Liver (tissue), 3 donors: Measurements from ENCODE around the gene LYST.

Experiments used
- EGR1 ChIP-seq, 2 donors: IDR thresholded peaks; 2 replicates each; pipeline ENCODE4 v1.6.1; 2016 to 2018; ENCODE audit warnings: antibody characterized with exemption in 2 of 2, low read depth in 2 of 2
- JUND ChIP-seq, 2 donors: IDR thresholded peaks; 2 replicates each; pipeline ENCODE4 v1.6.1; 2016; ENCODE audit warnings: antibody characterized with exemption in 2 of 2
- SP1 ChIP-seq: IDR thresholded peaks from 2 replicates; pipeline ENCODE4 v1.6.1; 2018; ENCODE audit warnings: antibody characterized with exemption, mild to moderate bottlenecking
- TAF1 ChIP-seq: conservative IDR thresholded peaks from 2 replicates; pipeline ENCODE4 v1.6.1; 2016; ENCODE audit warnings: antibody characterized with exemption, mild to moderate bottlenecking
- YY1 ChIP-seq: IDR thresholded peaks from 2 replicates; pipeline ENCODE4 v1.6.1; 2016; ENCODE audit warnings: antibody characterized with exemption, mild to moderate bottlenecking
- TF ChIP-seq, protein P1 (sequence below): fragments of 150-350 bp; IDR thresholded peaks from 2 replicates; pipeline ENCODE4 v1.5.1; 2017; ENCODE audit warnings: improper control_type of control experiment, low read depth, low read length; ENCODE audit not compliant: missing input control
- TF ChIP-seq, protein P2 (sequence below): IDR thresholded peaks from 2 replicates; pipeline ENCODE4 v1.6.1; 2016; ENCODE audit warnings: antibody characterized with exemption
- TF ChIP-seq, protein P3 (sequence below): IDR thresholded peaks from 2 replicates; pipeline ENCODE4 v1.6.1; 2016; ENCODE audit warnings: antibody characterized with exemption, mild to moderate bottlenecking
- donor health status: healthy.
- donor health status: healthy.

DNA sequence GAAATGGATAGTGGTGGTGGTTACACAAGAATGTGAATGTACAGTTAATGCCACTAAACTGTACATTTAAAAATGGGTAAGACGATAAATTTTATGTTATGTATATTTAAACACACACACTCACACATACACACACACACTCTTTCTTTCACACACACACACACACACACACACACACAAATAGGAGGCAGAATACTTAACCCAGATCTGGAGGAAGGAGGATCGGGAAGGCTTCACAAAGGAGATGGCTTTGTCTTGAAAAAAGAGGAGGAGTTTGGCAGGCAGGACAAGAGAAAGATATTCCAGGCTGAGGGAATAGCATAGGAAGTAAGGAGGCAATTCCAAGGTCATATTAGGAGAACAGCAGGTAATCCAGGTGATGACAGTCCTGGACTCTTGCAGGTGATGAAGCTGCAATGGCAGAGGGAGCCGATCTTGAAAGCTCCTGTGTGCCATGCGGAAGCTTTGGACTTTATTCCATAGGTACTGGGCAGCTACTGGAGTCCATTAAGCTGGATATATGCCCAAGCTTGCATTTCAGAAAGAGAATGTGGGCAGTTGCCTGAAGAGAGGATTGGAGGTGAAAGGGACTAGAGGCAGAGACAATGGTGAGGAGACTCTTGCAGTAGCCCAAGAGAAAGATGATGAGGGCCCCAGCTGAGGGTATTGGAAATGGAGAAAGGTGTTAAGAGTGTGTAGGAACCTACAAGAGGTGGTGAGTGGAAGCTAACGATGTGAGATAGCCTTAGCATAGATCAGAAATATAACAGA lies 15.4 kb upstream of the LYST start:
- TF ChIP-seq, protein P1, sequence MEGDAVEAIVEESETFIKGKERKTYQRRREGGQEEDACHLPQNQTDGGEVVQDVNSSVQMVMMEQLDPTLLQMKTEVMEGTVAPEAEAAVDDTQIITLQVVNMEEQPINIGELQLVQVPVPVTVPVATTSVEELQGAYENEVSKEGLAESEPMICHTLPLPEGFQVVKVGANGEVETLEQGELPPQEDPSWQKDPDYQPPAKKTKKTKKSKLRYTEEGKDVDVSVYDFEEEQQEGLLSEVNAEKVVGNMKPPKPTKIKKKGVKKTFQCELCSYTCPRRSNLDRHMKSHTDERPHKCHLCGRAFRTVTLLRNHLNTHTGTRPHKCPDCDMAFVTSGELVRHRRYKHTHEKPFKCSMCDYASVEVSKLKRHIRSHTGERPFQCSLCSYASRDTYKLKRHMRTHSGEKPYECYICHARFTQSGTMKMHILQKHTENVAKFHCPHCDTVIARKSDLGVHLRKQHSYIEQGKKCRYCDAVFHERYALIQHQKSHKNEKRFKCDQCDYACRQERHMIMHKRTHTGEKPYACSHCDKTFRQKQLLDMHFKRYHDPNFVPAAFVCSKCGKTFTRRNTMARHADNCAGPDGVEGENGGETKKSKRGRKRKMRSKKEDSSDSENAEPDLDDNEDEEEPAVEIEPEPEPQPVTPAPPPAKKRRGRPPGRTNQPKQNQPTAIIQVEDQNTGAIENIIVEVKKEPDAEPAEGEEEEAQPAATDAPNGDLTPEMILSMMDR, result no peak
- TF ChIP-seq, protein P2, sequence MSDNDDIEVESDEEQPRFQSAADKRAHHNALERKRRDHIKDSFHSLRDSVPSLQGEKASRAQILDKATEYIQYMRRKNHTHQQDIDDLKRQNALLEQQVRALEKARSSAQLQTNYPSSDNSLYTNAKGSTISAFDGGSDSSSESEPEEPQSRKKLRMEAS, result no peak
- TF ChIP-seq, protein P3, sequence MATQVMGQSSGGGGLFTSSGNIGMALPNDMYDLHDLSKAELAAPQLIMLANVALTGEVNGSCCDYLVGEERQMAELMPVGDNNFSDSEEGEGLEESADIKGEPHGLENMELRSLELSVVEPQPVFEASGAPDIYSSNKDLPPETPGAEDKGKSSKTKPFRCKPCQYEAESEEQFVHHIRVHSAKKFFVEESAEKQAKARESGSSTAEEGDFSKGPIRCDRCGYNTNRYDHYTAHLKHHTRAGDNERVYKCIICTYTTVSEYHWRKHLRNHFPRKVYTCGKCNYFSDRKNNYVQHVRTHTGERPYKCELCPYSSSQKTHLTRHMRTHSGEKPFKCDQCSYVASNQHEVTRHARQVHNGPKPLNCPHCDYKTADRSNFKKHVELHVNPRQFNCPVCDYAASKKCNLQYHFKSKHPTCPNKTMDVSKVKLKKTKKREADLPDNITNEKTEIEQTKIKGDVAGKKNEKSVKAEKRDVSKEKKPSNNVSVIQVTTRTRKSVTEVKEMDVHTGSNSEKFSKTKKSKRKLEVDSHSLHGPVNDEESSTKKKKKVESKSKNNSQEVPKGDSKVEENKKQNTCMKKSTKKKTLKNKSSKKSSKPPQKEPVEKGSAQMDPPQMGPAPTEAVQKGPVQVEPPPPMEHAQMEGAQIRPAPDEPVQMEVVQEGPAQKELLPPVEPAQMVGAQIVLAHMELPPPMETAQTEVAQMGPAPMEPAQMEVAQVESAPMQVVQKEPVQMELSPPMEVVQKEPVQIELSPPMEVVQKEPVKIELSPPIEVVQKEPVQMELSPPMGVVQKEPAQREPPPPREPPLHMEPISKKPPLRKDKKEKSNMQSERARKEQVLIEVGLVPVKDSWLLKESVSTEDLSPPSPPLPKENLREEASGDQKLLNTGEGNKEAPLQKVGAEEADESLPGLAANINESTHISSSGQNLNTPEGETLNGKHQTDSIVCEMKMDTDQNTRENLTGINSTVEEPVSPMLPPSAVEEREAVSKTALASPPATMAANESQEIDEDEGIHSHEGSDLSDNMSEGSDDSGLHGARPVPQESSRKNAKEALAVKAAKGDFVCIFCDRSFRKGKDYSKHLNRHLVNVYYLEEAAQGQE, result no peak
- TF ChIP-seq EGR1 (IDR thresholded peaks at IDR 0.05; ENCODE audit: low read depth in 2 of 2) (no peak), YY1 (no peak), TAF1 (no peak), JUND (IDR thresholded peaks at IDR 0.05) (no peak), SP1 (no peak)
